HG03039 (cell line): ENCODE results near the gene UBR3.

Experiments used
- ATAC-seq: cut with Tn5 transposase; IDR thresholded peaks from one replicate; pipeline ENCODE4 v1.9.1; 2021; ENCODE audit warnings: mild to moderate bottlenecking, moderate library complexity; ENCODE audit not compliant: unreplicated experiment

UBR3 gene

GRCh38 chr2:169994752-169995151 is 167.5 kb downstream of the UBR3 start:
- ATAC-seq, result no peak

- no peak for ATAC-seq
These were observed 170.1 kb downstream of the UBR3 start for GRCh38 chr2:169997140-169997887.

- ATAC-seq, result no peak
These were observed 171.8 kb downstream of the UBR3 start for GRCh38 chr2:169999054-169999453.

- no peak for ATAC-seq
These were observed 174.8 kb downstream of the UBR3 start for GRCh38 chr2:170002096-170002495.

- no peak for ATAC-seq
These were observed 178.4 kb downstream of the UBR3 start for GRCh38 chr2:170005702-170006101.

- ATAC-seq, result no peak
These were observed 179.5 kb downstream of the UBR3 start for GRCh38 chr2:170006587-170007325.

GRCh38 chr2:170009209-170009608 is 182.0 kb downstream of the UBR3 start:
- ATAC-seq, result no peak

GRCh38 chr2:170012773-170013172 is 185.5 kb downstream of the UBR3 start:
- ATAC-seq, result no peak

- no peak for ATAC-seq
These were observed 186.7 kb downstream of the UBR3 start for GRCh38 chr2:170013802-170014551.

- no peak for ATAC-seq
These were observed 187.5 kb downstream of the UBR3 start for GRCh38 chr2:170014769-170015168.

- no peak for ATAC-seq
These were observed 190.7 kb downstream of the UBR3 start for GRCh38 chr2:170017860-170018532.

GRCh38 chr2:170019060-170019805 is 192.0 kb downstream of the UBR3 start:
- ATAC-seq, result no peak

- no peak for ATAC-seq
These were observed 193.5 kb downstream of the UBR3 start for GRCh38 chr2:170020777-170021176.

GRCh38 chr2:170022692-170023091 is 195.4 kb downstream of the UBR3 start:
- no peak for ATAC-seq

GRCh38 chr2:170024721-170025120 is 197.5 kb downstream of the UBR3 start:
- ATAC-seq, result no peak

- no peak for ATAC-seq
These were observed 198.0 kb downstream of the UBR3 start for GRCh38 chr2:170025223-170025622.

GRCh38 chr2:170026361-170026760 is 199.1 kb downstream of the UBR3 start:
- no peak for ATAC-seq

GRCh38 chr2:170029551-170029950 is 202.3 kb downstream of the UBR3 start:
- ATAC-seq, result no peak

GRCh38 chr2:170030040-170030439 is 202.8 kb downstream of the UBR3 start:
- no peak for ATAC-seq

GRCh38 chr2:170031288-170031687 is 204.0 kb downstream of the UBR3 start:
- no peak for ATAC-seq
